GM21381 (cell line): ENCODE results near the gene PTRH1.

Experiments used
- ATAC-seq: cut with Tn5 transposase; IDR thresholded peaks from one replicate; pipeline ENCODE4 v1.9.1; 2021; ENCODE audit warnings: mild to moderate bottlenecking, moderate library complexity; ENCODE audit not compliant: unreplicated experiment

Gene PTRH1

DNA sequence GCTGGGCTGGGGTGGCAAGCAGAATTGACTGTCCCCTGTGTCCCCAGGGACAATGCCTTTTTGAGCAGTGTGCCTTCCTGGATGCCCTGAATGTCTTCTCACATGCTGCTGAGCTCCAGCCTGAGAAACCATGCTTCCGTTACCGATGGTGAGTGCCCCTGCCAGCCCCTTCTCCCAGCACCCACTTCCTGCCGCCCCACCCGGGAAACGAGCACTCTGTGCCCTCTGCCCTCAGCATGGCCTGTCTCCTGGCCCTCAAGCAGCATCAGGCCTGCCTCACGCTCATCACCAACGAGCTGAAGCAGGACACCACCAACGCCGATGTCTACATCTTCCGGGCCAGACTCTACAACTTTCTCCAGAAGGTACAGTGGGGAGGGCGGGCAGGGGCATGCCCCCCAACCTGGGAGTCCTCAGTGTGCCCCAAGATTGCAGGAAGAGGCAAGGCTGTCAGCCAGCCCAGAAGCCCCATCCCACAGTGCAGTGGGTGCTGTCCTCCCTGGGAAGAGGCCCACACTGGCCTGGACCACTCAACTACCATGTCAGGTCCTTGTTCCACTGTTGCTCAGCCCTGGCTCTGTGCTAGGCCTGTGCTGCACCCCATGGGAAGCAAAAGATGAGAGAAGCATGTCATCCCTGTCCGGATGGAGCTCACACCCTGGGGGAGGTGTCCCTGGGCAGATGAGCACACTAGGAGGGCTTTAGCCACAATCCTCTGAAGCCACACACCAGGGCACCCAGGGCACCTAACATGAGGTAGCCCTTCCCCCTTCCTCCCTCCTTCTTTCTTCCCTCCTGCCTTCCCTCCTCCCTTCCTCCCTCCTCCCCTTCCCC lies 4.8 kb upstream of the PTRH1 start:
- ATAC-seq = no peak

DNA sequence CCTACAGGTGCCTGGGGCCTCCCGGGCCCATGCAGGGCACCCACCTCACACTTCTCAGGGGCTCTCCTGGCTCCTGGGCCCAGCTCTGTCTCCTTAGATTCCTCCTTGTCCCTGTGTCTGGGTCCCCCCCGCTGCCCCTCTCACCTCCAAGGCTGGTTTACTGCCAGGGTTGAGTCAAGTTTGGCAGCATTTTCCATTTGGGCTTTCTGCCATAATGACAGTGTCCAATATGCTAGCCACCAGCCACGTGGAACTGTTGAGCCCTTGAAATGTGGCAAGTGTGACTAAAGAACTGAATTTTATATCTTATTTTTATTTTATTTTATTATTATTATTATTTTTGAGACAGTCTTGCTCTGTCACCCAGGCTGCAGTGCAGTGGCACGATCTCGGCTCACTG lies 2.3 kb upstream of the PTRH1 start:
- ATAC-seq = no peak

DNA sequence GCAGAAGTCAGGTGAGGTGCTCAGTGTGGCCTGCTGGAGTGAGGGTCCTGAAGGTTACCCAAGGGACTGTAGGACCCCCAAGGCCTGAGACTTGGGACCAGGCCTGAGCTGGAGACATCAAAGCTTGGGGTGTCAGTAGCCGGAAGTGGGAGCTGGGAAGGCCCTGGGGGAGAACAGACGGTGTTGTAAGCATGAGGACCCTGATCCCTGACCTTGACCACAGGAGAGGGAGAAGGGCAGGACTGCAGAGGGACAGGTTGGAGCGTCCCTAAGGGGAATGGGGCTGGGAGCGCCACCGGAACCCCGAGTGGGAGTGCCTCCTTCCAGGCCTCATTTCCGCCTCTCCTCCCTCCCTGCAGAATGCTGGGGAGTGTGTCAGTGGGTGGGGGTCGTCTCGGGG lies 949 bp upstream of the PTRH1 start:
- ATAC-seq = no peak

- peak; percentile 7 for ATAC-seq
Observed at GRCh38 chr9:127714951-127715469, 453 bp downstream of the PTRH1 start.

GRCh38 chr9:127714020-127714750 lies 1.3 kb downstream of the PTRH1 start:
- no peak for ATAC-seq

DNA sequence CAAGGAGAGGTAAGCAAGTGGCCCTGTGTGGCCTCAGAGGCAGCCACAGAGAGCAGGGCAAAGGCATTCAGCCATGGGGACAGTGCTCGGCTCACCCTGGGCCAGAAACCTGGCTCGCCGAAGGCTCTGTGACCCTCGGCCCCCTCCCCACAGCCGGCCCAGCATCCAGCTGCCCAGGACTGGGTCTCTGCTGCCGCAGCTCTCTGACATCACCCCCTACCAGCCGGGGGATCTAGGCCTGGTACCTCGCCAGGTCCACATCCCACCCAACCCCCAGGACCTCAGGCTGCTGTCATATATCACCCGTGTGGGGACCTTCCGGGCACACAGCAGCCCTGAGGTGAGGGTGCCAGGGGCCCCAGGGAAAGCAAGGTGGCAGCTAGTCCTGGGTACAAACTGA lies 2.6 kb downstream of the PTRH1 start:
- no peak for ATAC-seq

DNA sequence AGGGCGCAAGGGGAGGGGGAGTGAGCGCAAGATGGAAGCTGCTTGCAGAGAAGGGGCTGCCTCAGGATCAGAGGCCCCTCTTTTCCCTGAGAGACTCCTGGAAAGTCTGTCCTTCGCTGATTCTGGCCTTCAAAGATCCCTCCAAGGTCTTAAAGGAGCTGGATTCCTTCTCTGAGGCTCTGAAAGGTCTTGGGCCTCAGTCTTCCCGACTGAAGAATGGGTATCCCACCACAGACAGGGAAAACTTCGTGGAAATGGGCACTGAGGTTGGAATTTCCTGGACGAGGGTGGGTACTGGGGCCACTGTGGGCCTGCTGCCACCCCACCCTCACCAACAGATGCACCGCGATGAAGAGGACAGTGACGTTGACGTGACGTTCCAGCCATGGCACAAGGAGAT lies 3.1 kb downstream of the PTRH1 start:
- no peak for ATAC-seq

- no peak for ATAC-seq
Observed at GRCh38 chr9:127711831-127712274, 3.6 kb downstream of the PTRH1 start.

DNA sequence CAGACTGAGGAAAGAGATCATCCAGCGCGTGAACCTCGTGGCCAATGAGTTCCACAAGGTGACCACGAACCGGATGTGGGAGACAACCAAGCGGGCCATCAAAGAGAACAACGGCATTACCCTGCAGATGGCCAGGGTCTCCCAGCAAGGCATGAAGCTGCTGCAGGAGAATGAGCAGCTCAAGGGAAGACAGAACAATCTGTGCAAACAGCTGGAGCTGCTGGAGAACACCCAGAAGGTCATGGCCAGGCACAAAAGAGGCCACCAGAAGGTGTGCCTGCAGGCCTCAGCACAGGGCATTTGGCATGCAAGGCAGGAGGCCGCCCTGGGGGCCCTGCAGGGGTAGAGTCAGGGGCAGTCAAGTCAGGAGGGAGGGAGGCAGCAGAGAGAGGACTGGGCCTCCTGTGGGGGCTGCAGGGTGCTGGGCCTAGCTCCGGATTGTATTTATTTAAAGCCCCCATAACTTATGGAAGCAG lies 4.2 kb downstream of the PTRH1 start:
- ATAC-seq = no peak

DNA sequence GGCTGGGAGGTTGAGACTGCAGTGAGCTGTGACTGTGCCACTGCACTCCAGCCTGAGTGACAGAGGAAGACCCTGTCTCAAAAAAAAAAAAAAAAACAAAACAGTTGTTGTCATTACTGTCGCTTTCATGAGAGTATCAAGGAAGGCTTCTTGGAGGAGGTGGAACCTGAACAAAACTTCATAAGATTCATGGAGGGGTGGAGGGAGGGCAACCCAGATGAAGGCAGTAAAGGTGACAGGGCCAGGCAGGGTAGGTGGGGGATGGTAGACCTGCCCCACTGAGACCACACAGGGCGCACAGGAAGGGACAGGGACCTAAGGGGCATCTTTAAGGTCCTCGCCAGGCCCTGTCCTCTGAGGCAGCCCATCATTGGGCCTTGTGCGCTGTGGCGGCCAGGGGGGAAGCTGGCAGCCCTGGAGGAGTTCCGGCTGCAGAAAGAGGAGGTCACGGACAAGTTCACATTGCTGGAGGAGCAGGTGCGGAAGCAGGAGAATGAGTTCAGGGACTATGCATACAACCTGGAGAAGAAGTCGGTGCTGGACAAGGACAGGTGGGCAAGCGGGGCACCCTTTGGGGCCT lies 5.2 kb downstream of the PTRH1 start:
- ATAC-seq = no peak

DNA sequence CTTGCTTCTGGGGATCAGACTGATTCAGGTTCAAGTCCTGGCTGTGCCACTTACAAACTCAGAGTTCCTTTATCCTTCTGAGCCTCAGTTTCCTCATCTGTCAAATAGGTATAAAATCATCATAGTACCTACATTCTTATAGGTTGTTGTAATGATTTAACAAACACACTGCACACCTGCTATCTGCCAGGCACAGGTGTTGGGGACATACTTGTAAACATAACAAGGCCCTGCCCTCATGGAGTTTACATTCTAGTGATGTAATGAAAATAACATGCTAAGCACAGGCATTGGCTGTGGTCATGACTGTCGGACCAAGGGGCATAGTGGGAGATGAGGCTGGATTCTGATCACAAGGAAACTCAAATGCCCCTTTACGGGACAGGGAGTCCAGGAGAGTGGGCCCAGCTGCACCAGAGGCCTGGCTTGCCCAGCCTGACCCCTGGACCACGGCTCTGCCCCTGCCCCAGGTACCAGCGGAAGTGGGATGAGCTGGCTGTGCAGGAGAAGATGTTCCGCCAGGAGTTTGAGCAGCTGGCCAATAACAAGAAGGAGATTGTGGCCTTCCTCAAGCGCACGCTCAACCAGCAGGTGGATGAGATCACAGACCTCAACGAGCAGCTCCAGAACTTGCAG lies 6.4 kb downstream of the PTRH1 start:
- ATAC-seq = no peak

DNA sequence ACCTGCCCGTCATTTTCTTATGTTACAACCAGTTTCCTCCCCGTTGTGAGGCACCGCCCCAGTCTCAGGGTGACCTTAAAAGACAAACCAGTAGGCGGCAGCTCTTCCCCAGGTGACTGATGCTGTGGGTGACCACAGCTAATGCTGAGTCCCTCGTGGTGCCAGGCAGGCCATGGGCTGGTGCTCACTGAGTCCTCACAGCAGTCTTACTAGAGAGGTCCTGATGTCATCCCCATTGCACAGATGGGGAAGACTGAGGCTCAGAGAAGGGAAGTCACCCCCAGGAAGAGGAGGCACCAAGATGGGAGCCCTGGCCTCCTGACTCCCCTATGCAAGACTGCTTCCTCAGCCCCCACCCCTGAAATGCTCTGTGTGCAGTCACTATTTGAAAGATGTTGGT lies 7.7 kb downstream of the PTRH1 start:
- no peak for ATAC-seq

DNA sequence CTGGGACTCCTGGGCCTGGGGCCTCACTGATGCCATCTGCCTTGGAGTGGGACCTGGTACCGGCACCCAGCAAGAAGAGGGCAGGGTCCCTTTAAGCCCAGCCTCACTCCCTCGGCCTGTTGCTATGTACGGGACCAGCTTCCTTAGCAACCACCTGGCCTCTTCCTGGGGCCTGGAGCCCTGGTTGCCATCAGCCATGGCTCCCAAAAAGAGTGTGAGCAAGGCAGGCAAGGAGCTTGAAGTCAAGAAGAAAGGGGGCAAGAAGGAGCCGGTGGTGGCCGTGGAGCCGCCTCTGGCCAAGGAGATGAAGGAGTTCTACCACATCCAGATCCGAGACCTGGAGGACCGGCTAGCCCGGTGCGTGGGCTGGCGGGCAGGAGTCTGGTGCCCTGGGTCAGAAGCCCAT lies 8.6 kb downstream of the PTRH1 start, which contains the start of gene CFAP157:
TSS of gene CFAP157 (plus strand) at position 153 of the 406 bp plus-strand sequence. CDS start at position 197, 44 bp downstream.
- ATAC-seq = no peak

GRCh38 chr9:127705577-127706379 lies 9.7 kb downstream of the PTRH1 start:
- no peak for ATAC-seq

- no peak for ATAC-seq
Observed at GRCh38 chr9:127703289-127703946, 12.0 kb downstream of the PTRH1 start.

DNA sequence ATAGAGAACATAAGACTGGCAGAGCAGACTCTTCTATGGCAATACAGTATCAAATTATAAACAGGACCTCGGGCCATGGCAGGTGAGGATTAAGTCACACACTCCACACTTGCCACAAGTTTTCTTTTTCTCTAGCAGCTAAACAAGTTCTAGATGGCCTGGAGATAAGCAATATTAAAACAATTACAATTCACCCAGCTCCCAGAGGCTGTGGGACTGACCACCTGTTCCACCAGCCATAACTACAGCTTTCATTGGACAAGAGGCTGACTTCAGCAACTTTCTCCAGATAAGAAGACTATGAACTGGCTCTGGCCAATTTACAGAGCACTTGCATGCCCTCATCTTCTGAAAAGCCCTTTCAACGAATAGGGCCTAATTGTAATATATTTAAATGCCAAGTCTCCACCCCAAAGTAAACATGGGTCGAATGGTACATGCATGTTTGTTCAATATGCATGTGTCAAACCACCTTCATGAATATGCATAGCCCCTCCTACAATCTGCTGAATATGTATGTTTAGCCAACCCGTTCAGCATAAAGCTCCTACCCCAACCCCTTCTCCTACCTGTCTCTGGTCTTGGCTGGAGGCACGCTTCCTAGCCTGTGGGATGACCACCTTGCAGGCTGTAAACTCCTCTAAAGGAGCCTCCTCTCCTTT lies 14.7 kb downstream of the PTRH1 start:
- ATAC-seq = no peak

DNA sequence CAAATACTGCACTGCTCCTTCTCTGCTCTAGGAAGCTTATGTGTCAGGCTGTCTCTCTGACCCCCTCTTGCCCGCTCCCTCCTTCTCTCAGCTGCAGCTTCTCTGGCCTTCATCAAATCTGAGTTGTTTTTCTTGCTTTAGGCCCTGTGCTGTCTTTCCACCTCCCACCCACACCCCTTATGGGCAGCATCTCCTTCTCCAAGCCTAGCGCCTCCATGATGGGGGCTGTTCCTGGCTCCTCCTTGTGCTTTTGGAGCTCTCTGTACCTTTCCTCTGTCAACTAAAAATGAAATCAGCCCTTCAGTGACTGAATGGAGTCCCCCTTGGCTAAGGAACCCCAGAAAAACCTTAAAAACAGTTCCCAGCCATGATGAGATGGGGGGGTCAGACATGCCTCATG lies 15.3 kb downstream of the PTRH1 start:
- no peak for ATAC-seq

DNA sequence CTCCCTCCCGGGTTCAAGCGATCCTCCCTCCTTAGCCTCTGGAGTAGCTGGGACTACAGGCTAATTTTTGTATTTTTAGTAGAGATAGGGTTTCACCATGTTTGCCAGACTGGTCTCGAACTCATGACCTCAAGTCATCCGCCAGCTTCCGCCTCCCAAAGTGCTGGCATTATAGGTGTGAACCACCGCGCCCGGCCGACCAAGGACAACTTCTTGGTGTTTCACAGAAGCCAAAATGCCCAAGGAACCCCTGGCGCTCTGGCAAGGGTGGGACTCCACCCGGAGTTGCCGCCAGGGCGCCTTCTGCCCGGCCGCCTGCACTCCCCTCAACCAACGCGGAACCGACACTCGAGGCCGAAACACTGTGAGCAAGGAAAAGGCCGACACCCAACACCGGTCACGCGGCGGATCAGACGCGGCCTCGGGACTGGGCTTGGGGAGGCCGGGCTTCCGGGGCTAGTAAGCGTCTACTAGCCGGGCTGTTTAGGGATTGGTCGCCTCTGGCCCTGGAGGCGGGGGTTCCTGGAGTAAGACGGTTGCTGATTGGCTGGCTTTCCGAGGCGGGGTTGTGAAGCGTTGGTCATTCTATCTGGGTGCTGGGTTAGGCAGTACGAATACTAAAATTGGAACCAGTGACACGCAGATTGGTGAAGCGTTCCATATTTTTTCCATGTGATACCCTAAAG lies 16.3 kb downstream of the PTRH1 start:
- ATAC-seq = peak; percentile 96
